Keratinocyte (primary cell): ENCODE results near the gene TEX19. TPM values are rescaled to one million over a fixed set of nuclear protein-coding genes. Genes with fewer than 3 reads are reported as not detected.

Source experiments
- DNase-seq: peaks from one replicate; pipeline ENCODE4 v3.0.0-alpha.2; 2011; ENCODE audit warnings: low read depth, missing footprints, low spot score
- FAIRE-seq: peaks from 2 replicates; lab custom pipeline; 2011; peaks lifted over from hg19 to GRCh38; lab: Jason Lieb, UNC
- H2AFZ ChIP-seq: 2 replicates; pipeline ENCODE4 v1.6.0; 2012; ENCODE audit warnings: low read length, control low read depth, inconsistent platforms; ENCODE audit not compliant: control insufficient read depth
- H3K27ac ChIP-seq: 2 replicates; pipeline ENCODE4 v1.5.1; 2011; ENCODE audit warnings: low read length; ENCODE audit not compliant: control insufficient read depth, insufficient read depth
- H3K27me3 ChIP-seq: 3 replicates; pipeline ENCODE4 v1.6.0; 2011; ENCODE audit warnings: low read length; ENCODE audit not compliant: control insufficient read depth, insufficient read depth; ENCODE audit errors: extremely low read depth
- H3K36me3 ChIP-seq, 2 experiments: 2 replicates in 1 of 2; 3 replicates in 1 of 2; pipeline ENCODE4 v1.5.1; 2011; ENCODE audit warnings: low read length in 2 of 2, mild to moderate bottlenecking in 1 of 2; ENCODE audit not compliant: control insufficient read depth in 2 of 2, insufficient read depth in 2 of 2; ENCODE audit errors: extremely low read depth in 1 of 2
- H3K4me1 ChIP-seq: 3 replicates; pipeline ENCODE4 v1.5.1; 2011; ENCODE audit warnings: low read length; ENCODE audit not compliant: control insufficient read depth, insufficient read depth; ENCODE audit errors: extremely low read depth
- H3K4me2 ChIP-seq: 3 replicates; pipeline ENCODE4 v1.6.0; 2011; ENCODE audit warnings: low read depth, low read length; ENCODE audit not compliant: control insufficient read depth, insufficient read depth; ENCODE audit errors: extremely low read depth
- H3K4me3 ChIP-seq, 3 experiments: fragments of 200-600 bp in 1 of 3; sonication (generic) in 1 of 3; 2 replicates in 2 of 3; 3 replicates in 1 of 3; pipeline ENCODE4 v1.5.1; 2011 to 2016; ENCODE audit warnings: low read length in 3 of 3, mild to moderate bottlenecking in 3 of 3, control low read depth in 2 of 3, inconsistent platforms in 1 of 3, low read depth in 1 of 3, mixed read lengths in 1 of 3, mixed run types in 1 of 3, moderate library complexity in 1 of 3; ENCODE audit not compliant: control insufficient read depth in 2 of 3, insufficient read depth in 2 of 3; ENCODE audit errors: extremely low read depth in 1 of 3
- H3K79me2 ChIP-seq: 2 replicates; pipeline ENCODE4 v1.6.0; 2012; ENCODE audit warnings: low read length; ENCODE audit not compliant: control insufficient read depth, insufficient read depth
- H3K9ac ChIP-seq: 3 replicates; pipeline ENCODE4 v1.6.0; 2011; ENCODE audit warnings: low read length; ENCODE audit not compliant: control insufficient read depth, insufficient read depth; ENCODE audit errors: extremely low read depth
- H3K9me1 ChIP-seq: 3 replicates; pipeline ENCODE4 v1.6.0; 2011; ENCODE audit warnings: low read length; ENCODE audit not compliant: control insufficient read depth, insufficient read depth; ENCODE audit errors: extremely low read depth
- H3K9me3 ChIP-seq: 2 replicates; pipeline ENCODE4 v1.5.1; 2012; ENCODE audit warnings: low read depth, low read length; ENCODE audit not compliant: control insufficient read depth
- H4K20me1 ChIP-seq: 3 replicates; pipeline ENCODE4 v1.6.0; 2011; ENCODE audit warnings: low read length; ENCODE audit not compliant: control insufficient read depth, insufficient read depth; ENCODE audit errors: extremely low read depth
- CTCF ChIP-seq, 3 experiments: IDR thresholded peaks in 1 of 3; conservative IDR thresholded peaks in 1 of 3; optimal IDR thresholded peaks in 1 of 3; 2 replicates in 2 of 3; 3 replicates in 1 of 3; pipeline versions ENCODE3 to v1.5.1; 2011; ENCODE audit warnings: low read length in 3 of 3, mild to moderate bottlenecking in 3 of 3, moderate library complexity in 2 of 3, control low read depth in 1 of 3, inconsistent platforms in 1 of 3; ENCODE audit not compliant: insufficient read depth in 2 of 3; ENCODE audit errors: extremely low read depth in 1 of 3
- EZH2 ChIP-seq: IDR thresholded peaks from one replicate; pipeline ENCODE4 v1.6.1; 2012; ENCODE audit warnings: inconsistent platforms, mild to moderate bottlenecking, low read length, moderate library complexity
- dilution Hi-C: fragments of 300-500 bp; cut with MboI; formaldehyde crosslinking; loops from one replicate; pipeline ENCODE4 v1.7.0; 2020; ENCODE audit warnings: low sequenced_read_pairs; ENCODE audit not compliant: extremely low pct_ligation_motif_present
- polyA plus RNA-seq, 5 experiments: library from polyadenylated mRNA; depleted of rRNA in 3 of 5; stranded (reverse) in 3 of 5; stranded (forward) in 1 of 5; unstranded in 1 of 5; fragments of >200 nt; gene quantifications; 1 replicate in 1 of 5; 2 replicates in 3 of 5; 3 replicates in 1 of 5; pipeline versions ENCODE4 v1.2.1 to v1.2.3, GENCODE V29; 2011 to 2012; ENCODE audit warnings: missing spikeins in 2 of 5, low read depth in 1 of 5, low replicate concordance in 1 of 5

Gene TEX19
- polyA plus RNA-seq, 1 donor (not counting 4 experiments of a cell fraction or from before 2014, with no cell fraction given), result not detected

- Histone ChIP-seq H3K4me1 (peaks cover 22% of the 10 kb centered on the region), H3K27me3 (peaks cover 35% of the 10 kb centered on the region), H2AFZ (no peak overlapping the region), H3K79me2 (no peaks in the 10 kb centered on the region), H4K20me1 (peaks cover 3% of the 10 kb centered on the region), H3K4me3 (no peak overlapping the region), H3K36me3 (no peaks in the 10 kb centered on the region), H3K27ac (no peak overlapping the region), H3K4me2 (no peak overlapping the region), H3K9ac (no peak overlapping the region), H3K9me1 (peaks cover 2% of the 10 kb centered on the region), H3K9me3 (no peaks in the 10 kb centered on the region)
- TF ChIP-seq EZH2 (no peak), CTCF (optimal IDR thresholded peaks at IDR 0.05 in 1 of 3, IDR thresholded peaks at IDR 0.05 in 1 of 3, conservative IDR thresholded peaks at IDR 0.05 in 1 of 3; ENCODE audit: extremely low read depth in 1 of 3, insufficient read depth in 2 of 3, low read length in 3 of 3) (no peak)
- dilution Hi-C loops, result no loop called here
- FAIRE-seq (no peak), DNase-seq (no peak)
Measured at GRCh38 chr17:82327289-82327688, 31.8 kb upstream of the TEX19 start.

GRCh38 chr17:82327757-82328140 lies 31.3 kb upstream of the TEX19 start:
- no peak for TF ChIP-seq EZH2
- TF ChIP-seq CTCF (optimal IDR thresholded peaks at IDR 0.05 in 1 of 3, IDR thresholded peaks at IDR 0.05 in 1 of 3, conservative IDR thresholded peaks at IDR 0.05 in 1 of 3; ENCODE audit: extremely low read depth in 1 of 3, insufficient read depth in 2 of 3, low read length in 3 of 3), result no peak
- Histone ChIP-seq H3K4me2 (no peak overlapping the region), H2AFZ (no peak overlapping the region)

More at GRCh38 chr17:82327757-82328140, 31.3 kb upstream of the TEX19 start:
- Histone ChIP-seq H4K20me1 (peaks cover 3% of the 10 kb centered on the region), H3K9ac (no peak overlapping the region), H3K36me3 (no peaks in the 10 kb centered on the region), H3K4me3 (no peak overlapping the region), H3K4me1 (peaks cover 26% of the 10 kb centered on the region), H3K27ac (no peak overlapping the region), H3K9me3 (no peaks in the 10 kb centered on the region), H3K27me3 (peaks cover 35% of the 10 kb centered on the region), H3K9me1 (peaks cover 2% of the 10 kb centered on the region), H3K79me2 (no peaks in the 10 kb centered on the region)
- FAIRE-seq (no peak), DNase-seq (no peak)
- dilution Hi-C loops, result no loop called here
